ENCODE data around the gene ANAPC2. TPM values are rescaled to one million over a fixed set of nuclear protein-coding genes. Genes with fewer than 3 reads are reported as not detected.

The ANAPC2 gene
- polyA plus RNA-seq, 2 of the 4 experiments (the other 2 are of a cell fraction): 17.5 to 40.7 TPM

DNA sequence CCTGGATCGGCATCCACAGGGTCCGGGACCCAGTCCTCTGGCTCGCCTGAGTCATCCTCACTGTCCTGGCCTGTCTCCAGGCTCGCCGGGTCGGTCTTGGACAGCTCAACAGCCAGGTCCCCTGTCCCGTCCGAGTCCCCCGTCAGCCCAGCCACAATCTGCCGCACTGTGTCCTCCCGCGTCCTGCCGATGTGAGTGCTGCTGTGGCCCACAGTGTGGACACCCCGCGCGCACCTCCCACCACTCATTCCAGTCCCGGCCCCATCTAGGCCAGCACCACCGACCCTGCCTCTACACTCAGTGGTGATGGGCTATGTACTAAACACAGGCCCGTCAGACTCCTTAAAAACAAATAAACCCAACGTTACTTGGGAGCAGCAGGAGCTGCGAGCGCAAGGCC, 6.7 kb downstream of the ANAPC2 start (continued):
- no peak for TF ChIP-seq ZNF302 (CRISPR knock-in tag; IDR thresholded peaks at IDR 0.05)
- TF ChIP-seq EHF (CRISPR knock-in tag; IDR thresholded peaks at IDR 0.05): no peak
- TF ChIP-seq POLR2A (IDR thresholded peaks at IDR 0.05; ENCODE audit: low read length): no peak
- TF ChIP-seq MAZ (IDR thresholded peaks at IDR 0.05; ENCODE audit: borderline replicate concordance, low read depth, low read length): no peak
- TF ChIP-seq MYC (IDR thresholded peaks at IDR 0.05; ENCODE audit: borderline replicate concordance, low read length): no peak
- no peak for TF ChIP-seq HDAC2 (IDR thresholded peaks at IDR 0.05)
- TF ChIP-seq CHD2 (IDR thresholded peaks at IDR 0.05; ENCODE audit: low read length, partially characterized antibody): no peak

DNA sequence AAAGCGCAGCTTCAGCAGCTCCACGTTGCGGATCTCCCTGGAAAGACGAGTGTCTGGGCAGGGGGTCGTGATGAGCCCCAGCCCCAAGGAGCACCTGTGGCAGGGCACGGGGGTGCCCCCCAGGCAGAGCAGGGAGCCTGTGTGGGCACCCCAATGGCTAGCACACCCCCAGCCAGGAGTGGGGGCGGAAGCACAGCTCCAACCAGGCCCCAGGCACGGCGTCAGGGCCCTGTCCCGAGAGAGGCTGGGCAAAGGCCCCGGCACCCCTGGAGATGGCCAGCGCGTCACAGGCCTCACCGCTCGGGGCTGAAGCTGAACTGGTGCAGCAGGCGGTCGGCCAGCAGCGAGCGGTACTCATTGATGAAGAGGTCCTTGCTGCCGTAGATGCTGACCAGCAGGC, 7.9 kb downstream of the ANAPC2 start:
- no peak for ATAC-seq
- 98% methylated on average over 7 of the region's 20 CpGs for WGBS (ENCODE audit: missing lambda C conversion rate)
- Histone ChIP-seq H3K9me3 (no peaks in the 10 kb centered on the region), H3K4me3 (no peak overlapping the region), H3K27ac (no peak overlapping the region), H3K4me1 (no peaks in the 10 kb centered on the region), H3K4me2 (no peak overlapping the region)
- ChIA-PET POLR2A (interaction anchor here (1.2 kb wide), 1 partner anchor 60 kb away, joined by 3 read pairs; the partner anchor contains the start of gene TUBB4B), CTCF (interaction anchor here (0.8 to 16.5 kb wide), 5 partner anchors 10 to 57 kb away, joined by 3 to 156 read pairs (median 6); partner anchors contain the start of genes ANAPC2, RNF224 and SSNA1)
- no peak for FAIRE-seq
- no peak for DNase-seq (ENCODE audit: low read depth in 1 of 2, low spot score in 1 of 2)
- TF ChIP-seq NFE2L2 (conservative IDR thresholded peaks at IDR 0.05; ENCODE audit: low read length) (no peak), CHD2 (IDR thresholded peaks at IDR 0.05; ENCODE audit: low read length, partially characterized antibody) (no peak), ZFP36 (IDR thresholded peaks at IDR 0.05; ENCODE audit: borderline replicate concordance, partially characterized antibody) (no peak), TP53 (CRISPR knock-in tag; IDR thresholded peaks at IDR 0.05) (no peak), ESRRA (IDR thresholded peaks at IDR 0.05; ENCODE audit: borderline replicate concordance, low read length) (no peak), HEYL (CRISPR knock-in tag; IDR thresholded peaks at IDR 0.05) (no peak), EP300 (IDR thresholded peaks at IDR 0.05) (no peak), JUNB (IDR thresholded peaks at IDR 0.05) (no peak), HOXA7 (CRISPR knock-in tag; IDR thresholded peaks at IDR 0.05) (no peak), PHF8 (IDR thresholded peaks at IDR 0.05; ENCODE audit: borderline replicate concordance, low read depth) (no peak), HDAC2 (IDR thresholded peaks at IDR 0.05) (no peak), MYC (IDR thresholded peaks at IDR 0.05; ENCODE audit: borderline replicate concordance, low read length) (no peak), RCOR1 (IDR thresholded peaks at IDR 0.05; ENCODE audit: low read depth, low read length) (no peak)
- TF ChIP-seq, protein P1, sequence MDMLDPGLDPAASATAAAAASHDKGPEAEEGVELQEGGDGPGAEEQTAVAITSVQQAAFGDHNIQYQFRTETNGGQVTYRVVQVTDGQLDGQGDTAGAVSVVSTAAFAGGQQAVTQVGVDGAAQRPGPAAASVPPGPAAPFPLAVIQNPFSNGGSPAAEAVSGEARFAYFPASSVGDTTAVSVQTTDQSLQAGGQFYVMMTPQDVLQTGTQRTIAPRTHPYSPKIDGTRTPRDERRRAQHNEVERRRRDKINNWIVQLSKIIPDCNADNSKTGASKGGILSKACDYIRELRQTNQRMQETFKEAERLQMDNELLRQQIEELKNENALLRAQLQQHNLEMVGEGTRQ (IDR thresholded peaks at IDR 0.05): no peak
- TF ChIP-seq, protein P2, sequence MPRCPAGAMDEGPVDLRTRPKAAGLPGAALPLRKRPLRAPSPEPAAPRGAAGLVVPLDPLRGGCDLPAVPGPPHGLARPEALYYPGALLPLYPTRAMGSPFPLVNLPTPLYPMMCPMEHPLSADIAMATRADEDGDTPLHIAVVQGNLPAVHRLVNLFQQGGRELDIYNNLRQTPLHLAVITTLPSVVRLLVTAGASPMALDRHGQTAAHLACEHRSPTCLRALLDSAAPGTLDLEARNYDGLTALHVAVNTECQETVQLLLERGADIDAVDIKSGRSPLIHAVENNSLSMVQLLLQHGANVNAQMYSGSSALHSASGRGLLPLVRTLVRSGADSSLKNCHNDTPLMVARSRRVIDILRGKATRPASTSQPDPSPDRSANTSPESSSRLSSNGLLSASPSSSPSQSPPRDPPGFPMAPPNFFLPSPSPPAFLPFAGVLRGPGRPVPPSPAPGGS (IDR thresholded peaks at IDR 0.05): no peak
- TF ChIP-seq, protein P3, sequence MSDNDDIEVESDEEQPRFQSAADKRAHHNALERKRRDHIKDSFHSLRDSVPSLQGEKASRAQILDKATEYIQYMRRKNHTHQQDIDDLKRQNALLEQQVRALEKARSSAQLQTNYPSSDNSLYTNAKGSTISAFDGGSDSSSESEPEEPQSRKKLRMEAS (IDR thresholded peaks at IDR 0.05): no peak

DNA sequence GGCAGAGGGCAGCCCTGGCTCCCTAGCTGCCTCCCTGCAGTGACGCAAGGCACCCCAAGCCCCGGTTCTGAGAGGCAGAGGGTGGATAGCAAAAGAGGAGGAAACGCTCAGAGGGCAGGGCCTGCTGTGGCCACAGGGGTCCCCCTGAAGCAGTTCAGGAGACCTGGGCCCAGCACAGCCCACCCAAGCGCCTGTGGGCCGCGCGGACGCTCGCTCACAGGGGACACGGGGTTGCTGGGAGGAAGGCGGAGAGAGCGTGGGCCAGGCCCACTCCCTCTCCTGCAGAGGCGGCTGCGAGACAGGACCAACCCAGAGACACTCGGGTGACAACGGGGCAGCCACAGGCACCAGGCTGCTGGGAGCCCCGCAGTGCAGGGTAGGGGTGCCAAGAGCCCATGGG, 8.6 kb downstream of the ANAPC2 start:
- FAIRE-seq (no peak), DNase-seq (ENCODE audit: low read depth in 1 of 2, low spot score in 1 of 2) (no peak), ATAC-seq (no peak)
- Histone ChIP-seq H3K4me2 (no peak overlapping the region), H3K9me3 (no peaks in the 10 kb centered on the region), H3K4me3 (no peak overlapping the region), H3K27ac (no peak overlapping the region), H3K4me1 (no peaks in the 10 kb centered on the region)
- POLR2A ChIA-PET: interaction anchor here (1.2 kb wide), 1 partner anchor 61 kb away, joined by 3 read pairs; the partner anchor contains the start of gene TUBB4B
- TF ChIP-seq HDAC2 (IDR thresholded peaks at IDR 0.05) (no peak), ZC3H11A (IDR thresholded peaks at IDR 0.05) (no peak), JUNB (IDR thresholded peaks at IDR 0.05) (no peak), JUN (IDR thresholded peaks at IDR 0.05) (no peak), ESRRA (IDR thresholded peaks at IDR 0.05; ENCODE audit: borderline replicate concordance, low read length) (no peak), SREBF2 (IDR thresholded peaks at IDR 0.05) (no peak)
- 92% methylated on average over 16 of the region's 17 CpGs for WGBS (ENCODE audit: missing lambda C conversion rate)
- CTCF ChIA-PET: interaction anchor here (0.6 to 16.5 kb wide), 6 partner anchors 10 to 179 kb away, joined by 3 to 156 read pairs (median 18); partner anchors contain the start of genes ANAPC2, LRRC26 and SSNA1
